HG03342 (cell line): ENCODE measurements around the gene CBLN3.
"Not testable (repeated sequence)": the region's sequence is repeated elsewhere in the genome, so short reads cannot be mapped to it uniquely, and the experiment has no call there.

Experiments used
- ATAC-seq: cut with Tn5 transposase; IDR thresholded peaks from one replicate; pipeline ENCODE4 v1.9.1; 2021; ENCODE audit warnings: mild to moderate bottlenecking, moderate library complexity; ENCODE audit not compliant: unreplicated experiment

The CBLN3 gene

DNA sequence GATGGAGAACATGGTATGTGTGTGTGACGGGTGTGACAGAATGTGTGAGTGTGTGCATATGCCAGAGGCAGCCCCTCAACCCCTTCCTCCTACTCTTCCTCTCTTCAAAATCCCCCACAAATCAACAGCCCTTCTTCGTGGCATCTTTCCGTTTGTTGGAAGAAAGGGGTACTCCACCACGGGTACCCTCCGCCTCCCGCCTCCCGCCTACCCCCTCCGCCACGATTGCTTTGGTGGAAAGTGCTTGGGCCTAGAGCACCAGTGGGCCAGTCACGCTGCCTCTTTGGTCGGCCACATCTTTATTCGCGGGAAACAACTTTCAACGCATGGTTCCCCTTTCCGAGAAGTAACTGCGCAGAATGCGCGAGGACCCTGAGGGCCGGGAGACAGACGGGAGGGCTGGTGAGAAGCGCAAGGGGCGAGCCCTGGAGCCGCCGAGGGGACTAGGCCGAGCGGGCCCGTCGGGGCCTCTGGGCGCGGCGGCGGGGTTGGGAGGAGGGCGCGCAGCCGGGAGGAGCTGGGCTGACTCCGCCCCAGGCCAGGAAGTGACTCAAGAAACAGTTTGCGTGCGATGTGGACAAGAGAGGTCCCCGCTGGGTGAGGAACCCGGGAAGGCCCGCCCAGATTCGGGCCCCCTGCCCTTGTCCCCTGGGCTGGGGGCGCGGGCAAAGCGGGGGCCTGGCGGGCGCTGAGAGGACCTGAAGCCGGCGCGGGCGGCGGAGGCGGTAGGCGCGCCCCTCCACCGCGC lies at the start of gene CBLN3, which contains the start of gene KHNYN:
Gene CBLN3, minus strand, starts transcription at position 274 of the 748 bp plus-strand sequence. CDS start 614 bp downstream, outside the sequence.
Gene KHNYN, plus strand, starts transcription at position 560 of the 748 bp plus-strand sequence. CDS start 777 bp downstream, outside the sequence.
- peak; percentile 77 for ATAC-seq

DNA sequence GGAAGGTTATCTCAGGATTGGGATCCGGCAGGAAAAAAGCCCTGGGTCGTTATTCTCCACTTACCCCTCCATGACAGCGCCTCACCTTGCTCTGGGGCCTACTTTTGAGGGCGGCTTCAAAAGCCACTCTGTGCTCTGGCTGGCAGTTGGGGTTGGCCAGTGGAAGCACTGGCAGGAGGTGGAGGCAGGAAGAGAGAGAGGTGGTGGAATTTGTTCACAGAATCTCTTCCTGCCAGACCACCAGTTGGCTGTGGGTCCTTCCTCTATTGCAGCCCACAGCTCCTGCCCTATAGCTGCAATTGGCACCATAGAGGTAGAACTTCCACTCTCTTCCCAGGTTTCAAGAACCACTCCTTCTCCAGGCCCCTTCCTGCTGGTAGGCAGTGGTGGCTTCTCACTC lies 45.8 kb upstream of the CBLN3 start:
- no peak for ATAC-seq

DNA sequence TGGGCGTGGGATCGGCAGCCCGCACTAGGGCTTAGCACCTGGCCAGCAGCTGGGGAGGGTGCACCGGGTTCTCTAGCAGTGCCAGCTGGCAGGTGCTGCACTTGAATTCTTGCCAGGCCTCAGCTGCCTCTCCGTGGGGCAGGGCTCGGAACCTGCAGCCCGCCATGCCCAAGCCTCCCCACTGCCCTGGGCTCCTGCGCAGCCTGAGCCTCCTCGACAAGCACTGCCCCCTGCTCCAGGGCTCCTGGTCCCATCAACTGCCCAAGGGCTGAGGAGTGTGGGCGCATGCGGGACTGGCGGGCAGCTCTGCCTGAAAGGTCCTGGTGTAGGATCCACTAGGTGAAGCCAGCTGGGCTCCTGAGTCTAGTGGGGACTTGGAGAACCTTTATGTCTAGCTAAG lies 43.7 kb upstream of the CBLN3 start:
- ATAC-seq, result no peak

DNA sequence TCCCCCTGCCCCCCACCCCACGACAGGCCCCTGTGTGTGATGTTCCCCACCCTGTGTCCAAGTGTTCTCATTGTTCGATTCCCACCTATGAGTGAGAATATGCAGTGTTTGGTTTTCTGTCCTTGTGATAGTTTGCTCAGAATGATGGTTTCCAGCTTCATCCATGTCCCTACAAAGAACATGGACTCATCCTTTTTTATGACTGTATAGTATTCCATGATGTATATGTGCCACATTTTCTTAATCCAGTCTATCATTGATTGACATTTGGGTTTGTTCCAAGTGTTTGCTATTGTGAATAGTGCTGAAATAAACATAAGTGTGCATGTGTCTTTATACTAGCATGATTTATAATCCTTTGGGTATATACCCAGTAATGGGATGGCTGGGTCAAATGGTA lies 41.0 kb upstream of the CBLN3 start:
- ATAC-seq, result not testable (repeated sequence)

DNA sequence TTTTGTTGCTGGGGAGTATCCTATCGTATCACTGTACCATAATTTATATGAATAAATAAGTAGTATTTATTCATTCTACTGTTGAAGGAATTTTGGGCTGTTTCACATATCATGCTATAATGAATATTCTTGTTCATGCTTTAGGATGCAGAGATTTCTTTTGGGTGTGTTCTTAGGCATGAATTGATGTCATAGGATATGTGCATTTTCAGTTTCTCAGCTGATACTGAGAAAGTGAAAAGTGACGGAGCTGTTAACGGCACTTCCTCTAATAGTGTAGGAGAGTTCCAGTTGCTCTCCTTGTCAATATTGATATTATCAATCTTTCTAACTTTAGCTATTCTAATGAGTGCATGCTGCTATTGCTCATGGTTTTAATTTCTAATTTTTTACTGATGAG lies 36.3 kb upstream of the CBLN3 start:
- no peak for ATAC-seq

DNA sequence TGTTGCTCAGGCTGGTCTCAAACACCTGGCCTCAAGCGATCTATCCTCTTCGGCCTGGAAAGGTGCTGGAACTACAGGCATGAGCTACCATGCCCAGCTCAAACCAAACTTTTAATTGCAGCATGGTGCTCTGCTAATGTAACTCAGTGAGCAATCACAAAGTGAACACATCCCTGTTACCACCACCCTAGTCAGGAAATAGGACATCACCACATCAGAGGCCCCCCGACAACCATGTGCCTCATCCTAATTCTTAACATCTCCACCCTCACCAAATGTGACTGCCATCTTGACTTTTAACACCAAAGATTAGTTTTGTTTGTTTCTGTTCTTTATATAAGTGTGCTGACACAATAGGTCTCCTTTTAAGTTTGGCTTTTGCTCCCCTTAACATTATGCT lies 35.9 kb upstream of the CBLN3 start:
- ATAC-seq, result no peak

DNA sequence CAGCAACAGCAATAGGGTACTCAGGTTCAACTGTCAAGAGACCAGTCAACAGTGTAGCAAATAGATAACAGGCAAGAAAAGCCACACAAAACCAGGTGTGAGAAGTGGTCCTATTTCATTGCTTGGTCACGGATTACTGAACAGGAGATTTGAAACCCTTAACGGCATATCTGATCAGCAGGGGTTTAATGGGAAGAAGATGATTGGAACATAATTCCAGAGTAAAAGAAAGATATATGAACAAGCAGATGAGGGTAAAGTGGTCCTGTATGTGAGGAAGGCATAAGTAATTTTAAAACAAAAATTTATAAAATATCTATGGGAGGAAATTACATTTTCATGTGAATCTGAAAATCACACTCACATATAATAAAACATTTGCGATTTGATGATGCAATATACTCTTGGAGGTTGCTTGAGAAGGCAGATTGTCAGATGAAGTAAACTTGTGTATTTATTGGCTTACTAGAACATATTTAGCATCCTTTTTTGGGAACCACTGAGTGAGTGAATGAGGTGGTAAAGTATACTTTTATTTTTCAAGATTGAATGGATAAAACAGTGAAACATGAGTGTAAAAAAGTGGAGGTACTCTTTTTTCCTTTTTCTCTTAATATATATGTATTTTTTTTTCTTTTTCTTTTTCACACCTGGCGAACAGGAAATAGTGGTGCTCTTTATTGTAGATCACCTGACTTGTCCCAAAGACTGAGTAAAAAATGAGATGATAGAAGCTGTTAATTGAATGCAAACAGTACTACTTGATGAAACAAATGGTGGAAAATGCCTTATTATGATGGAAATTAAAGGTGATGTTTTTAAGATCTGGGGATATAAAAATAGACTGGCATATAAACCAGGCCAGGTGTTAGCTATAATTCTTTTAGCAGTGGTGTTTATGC lies 34.7 kb upstream of the CBLN3 start:
- ATAC-seq, result no peak

DNA sequence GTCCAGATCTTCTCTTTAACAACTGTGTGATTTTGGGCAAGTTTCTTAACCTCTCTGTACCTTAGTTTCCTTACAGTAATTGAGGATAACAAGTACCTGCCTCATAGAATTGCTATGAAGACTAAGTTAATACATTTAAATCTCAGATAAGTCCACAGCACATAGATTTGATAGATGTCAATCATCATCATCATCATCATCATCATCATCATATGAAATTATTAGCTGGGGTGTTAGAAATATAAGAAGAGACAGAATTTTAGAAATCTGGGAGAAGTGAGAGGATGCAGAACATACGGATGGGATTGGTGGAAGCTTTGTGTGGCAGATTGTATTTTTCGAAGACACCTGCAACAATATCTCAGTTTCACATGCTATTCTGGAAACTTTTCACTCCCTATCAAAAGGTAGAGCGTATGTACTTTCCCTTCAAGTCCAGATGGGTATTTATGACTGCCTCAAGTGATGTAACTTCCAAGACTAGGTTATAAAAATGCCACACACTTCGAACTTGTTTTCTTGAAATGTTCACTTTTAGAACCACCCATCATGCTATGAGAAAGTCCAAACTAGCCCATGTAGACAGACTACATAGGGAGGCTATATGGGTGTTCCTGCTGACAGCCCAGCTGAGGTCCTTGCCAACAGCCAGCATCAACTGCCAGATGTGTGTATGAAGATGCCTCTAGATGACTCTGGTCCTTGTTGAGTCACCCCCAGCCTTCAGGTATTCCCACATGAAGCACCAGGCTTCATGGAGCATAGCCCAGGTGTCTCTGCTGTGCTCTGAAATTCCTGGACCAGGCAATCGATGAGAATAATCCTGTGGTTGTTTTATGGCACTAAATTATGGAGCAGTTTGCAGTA lies 33.8 kb upstream of the CBLN3 start:
- ATAC-seq, result no peak

DNA sequence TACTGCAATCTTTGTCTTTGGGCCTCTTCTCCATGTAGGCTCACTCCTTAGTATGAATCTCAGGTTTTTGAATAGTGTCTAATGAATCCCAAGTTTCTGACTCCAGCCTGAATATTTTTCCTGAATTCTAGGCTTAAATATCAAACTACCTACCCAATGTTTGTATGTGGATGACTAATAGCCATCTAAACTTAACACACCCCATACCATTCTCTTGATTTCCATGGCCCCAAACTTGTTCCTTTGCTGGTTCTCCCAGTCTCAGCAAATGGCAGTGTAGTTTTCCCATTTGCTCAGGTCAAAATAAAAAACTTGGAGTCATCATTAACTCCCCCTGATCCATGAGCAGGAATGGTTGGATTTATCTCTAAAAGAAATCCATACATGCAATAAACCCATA lies 31.9 kb upstream of the CBLN3 start:
- no peak for ATAC-seq

DNA sequence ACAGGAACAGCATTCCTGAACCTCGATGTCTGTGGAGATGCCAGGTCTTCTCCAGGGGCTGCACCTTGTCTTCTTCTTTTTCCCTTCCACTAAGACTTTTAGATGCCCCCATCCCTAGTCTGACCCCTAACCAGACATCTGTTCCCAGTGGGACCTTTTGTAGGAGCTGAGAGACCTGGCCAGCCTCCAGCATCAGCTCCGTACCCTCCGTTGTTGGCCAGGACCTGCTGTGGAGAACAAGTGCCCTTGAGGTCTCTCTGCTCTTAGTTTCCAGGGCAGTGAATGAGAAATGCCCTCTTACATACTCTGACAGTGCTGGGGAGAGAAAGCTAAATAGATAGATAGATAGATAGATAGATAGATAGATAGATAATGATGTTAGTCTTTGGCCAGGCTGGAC lies 29.9 kb upstream of the CBLN3 start:
- ATAC-seq, result no peak

DNA sequence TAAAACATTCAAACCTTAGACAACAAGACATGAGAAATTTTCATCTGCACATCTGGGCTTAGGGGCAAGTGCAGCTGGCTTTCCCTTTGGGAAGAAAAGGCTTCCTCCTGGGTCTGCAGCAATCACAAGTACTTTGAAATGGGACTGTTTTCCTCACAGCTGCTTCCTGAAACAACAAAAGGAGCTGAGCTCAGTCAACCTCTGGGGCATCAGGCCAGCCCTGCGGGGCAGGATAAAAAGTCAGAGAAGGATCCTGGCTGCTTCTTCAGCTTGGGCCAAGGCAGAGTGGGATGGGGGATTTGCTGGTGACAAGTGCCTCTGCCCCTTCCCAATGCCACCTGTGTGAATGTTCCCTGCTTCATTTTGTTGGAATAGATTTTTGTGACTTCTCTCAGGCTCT lies 29.3 kb upstream of the CBLN3 start:
- no peak for ATAC-seq

DNA sequence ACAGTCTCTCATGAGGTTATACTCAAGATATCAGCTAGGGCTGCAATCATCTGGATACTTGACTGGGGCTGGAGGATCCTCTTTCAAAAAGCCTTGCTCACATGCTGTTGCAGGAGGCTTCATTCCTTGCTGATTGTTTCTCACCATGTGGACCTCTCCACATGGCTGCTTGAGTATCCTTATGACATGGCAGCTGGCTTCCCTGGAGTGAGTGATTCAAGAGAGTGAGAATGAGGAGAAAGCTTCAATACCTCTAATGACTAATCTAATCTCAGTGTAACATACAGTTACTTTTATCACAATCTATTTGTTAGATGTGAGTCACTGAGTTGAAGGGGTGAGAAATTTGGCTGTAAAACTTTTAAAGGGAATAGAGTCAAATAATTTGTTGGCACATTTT lies 27.5 kb upstream of the CBLN3 start:
- no peak for ATAC-seq

DNA sequence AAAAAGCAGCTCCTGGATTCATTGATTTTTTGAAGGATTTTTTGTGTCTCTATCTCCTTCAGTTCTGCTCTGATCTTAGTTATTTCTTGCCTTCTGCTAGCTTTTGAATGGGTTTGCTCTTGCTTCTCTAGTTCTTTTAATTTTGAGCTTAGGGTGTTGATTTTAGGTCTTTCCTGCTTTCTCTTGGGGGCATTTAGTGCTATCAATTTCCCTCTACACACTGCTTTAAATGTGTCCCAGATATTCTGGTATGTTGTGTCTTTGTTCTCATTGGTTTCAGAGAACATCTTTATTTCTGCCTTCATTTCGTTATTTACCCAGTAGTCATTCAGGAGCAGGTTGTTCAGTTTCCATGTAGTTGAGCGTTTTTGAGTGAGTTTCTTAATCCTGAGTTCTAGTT lies 21.4 kb upstream of the CBLN3 start:
- ATAC-seq, result not testable (repeated sequence)

DNA sequence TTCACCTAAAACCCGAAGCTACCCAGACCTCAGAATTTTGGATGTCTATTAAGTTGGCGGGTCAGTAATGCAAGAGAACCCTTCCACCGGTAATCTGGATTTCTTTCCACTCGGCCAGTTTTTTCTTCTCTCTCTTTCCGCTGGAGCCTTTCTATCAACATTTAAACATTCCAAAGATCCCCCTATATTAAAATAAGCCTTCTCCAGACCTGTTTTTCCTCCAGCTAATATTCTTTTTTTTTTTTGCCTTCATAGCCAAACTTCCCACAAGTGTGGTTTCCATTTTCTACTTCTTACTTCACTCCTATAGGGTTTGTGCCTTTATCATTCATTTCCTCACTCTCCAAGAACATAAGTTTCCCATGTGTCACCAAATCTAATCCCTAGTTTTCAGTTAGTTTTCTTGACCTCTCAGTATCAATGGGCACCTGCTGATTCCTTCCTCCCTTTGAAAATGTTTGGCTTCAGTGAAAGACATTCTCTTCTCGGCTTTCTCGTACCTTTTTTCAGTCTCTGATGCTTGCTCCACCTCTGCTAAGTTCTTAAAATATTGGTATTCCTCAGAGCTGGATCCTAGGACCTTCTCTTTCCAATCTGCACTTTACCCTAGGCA lies 13.7 kb upstream of the CBLN3 start:
- ATAC-seq, result no peak

DNA sequence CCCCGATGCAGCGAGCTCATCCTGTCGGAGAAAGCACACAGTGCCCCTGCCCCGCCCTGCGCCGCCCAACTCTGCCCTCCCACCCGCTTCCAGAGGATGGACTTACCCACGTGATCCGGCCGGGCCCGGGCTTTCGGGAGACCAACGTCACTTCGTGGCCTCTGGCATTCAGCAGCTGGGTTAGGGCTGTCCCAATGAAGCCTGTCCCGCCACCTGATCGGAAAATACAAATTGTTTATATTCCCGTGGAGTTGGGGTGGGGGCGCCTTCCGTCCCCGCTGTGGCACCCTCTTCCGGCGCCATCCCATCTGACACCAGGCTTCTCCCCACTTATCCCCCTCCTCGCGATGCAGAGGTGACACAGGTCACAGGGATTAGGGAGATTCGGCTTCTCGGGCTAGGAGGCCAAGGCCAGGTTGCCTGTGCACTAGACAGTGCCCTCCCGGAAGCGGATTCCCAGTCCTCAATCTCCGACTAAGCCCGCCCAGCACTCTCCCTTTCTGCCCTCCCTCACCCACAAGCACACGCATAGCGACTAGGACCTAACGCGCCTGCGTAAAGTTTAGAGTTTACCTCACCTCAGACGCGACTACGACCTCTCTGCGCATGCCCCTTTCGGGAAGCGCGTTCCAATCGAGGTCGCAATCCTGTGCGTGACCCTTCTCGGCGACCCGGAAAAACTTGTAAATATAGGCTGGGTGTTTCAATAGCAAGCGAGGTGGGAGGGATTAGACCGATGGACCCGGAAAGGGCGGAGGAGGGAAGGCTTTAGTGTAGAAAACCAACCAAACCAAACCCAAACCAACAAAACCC lies 13.0 kb upstream of the CBLN3 start, which contains the start of gene SDR39U1:
Gene SDR39U1, minus strand, starts transcription at position 537 of the 813 bp plus-strand sequence. Its CDS starts 7 bp downstream, at position 530.
- peak; percentile 90 for ATAC-seq

DNA sequence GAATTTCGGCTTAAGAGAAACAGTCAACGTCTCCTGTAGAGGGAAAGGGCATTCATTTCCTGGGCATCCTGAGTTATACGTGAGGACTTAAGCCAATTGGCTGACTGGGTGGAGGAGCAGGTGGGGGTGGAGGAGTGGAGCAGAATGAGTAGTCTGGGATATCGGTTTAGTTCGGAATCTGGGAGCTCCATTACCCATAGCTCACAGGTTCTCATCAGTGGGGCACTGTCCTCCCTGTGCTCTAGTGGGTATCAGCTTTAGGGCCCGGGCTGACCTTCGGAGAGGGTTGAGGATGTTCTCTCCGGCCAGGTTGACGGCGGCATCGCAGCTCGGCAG lies 12.4 kb upstream of the CBLN3 start:
- ATAC-seq, result no peak

DNA sequence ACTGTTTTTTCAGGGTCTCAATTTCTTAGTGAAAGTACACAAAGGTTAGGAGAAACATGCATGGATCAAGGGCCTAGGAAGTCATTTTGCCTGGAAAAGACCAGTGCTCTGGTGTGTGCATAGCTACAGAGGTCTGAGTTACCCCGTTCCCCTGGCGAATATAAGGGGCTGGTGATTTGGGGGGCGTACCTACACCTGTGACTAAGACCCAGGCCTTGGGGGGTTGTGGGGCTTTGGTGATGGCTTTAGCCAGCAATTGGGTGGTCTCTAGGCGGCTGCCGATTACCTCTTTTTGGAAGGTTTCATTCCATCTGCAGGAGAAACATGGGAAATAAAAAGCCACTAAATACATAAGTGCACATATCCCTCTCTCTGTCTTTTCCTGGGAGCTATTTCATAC lies 12.0 kb upstream of the CBLN3 start:
- ATAC-seq, result no peak

DNA sequence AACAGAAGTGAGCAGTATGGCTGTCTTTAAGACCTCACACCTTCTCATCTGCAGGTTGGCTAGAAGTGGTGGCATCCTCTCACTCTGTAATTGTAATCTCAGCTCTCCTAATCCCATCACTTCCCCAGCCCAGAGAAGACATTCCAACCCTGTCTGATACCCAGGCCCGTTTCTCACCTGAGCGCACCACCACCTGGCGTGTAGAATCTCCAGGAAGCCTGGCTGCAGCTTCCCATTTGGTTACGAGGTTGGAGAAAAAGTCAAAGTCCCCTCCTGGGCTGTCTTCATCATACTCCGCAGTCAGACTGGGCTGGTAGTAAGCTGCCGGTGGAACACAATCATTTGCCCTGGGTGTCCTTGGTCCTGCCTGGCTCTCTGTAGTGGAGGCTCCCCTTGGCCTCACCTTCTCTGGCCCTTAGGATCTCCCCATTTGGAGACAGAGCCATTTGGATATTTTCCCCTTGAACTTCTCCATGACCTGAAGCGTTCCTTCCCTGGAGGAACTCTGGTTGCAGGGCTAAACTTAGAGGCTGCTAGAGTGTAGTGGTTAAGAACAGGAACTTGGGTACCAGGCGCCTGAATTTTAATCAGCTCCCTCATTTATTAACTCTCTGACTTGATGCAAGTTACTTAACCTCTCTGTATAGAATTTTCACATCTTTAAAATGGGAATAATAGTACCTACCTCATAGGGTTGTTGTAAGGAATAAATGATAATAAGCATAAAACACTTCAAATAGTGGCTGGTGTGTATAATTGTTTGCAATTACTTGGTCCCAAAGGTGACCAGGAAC lies 11.3 kb upstream of the CBLN3 start:
- no peak for ATAC-seq
